Esophagus muscularis mucosa (tissue), 4 donors: ENCODE data around the gene LTB4R. TPM values are rescaled to one million over a fixed set of nuclear protein-coding genes. Genes with fewer than 3 reads are reported as not detected.
A peak's percentile ranks its signal among the peaks of the same experiment; 100 is the strongest.

Experiments used
- DNase-seq: peaks from one replicate; pipeline ENCODE4 v3.0.0-alpha.2; 2017; ENCODE audit errors: extremely low spot score
- H3K27ac ChIP-seq, 4 donors: fragments of 200-600 bp; sonication (generic); replicated peaks in 1 of 4; 1 replicate in 3 of 4; 2 replicates in 1 of 4; pipeline ENCODE4 v1.5.1; 2016 to 2019; ENCODE audit warnings: mild to moderate bottlenecking in 1 of 4
- H3K27me3 ChIP-seq, 4 donors: fragments of 200-600 bp; sonication (generic); one replicate each; pipeline versions ENCODE4 v1.5.1 to v1.6.0; 2016 to 2019
- H3K36me3 ChIP-seq, 4 donors: fragments of 200-600 bp; sonication (generic); one replicate each; pipeline ENCODE4 v1.5.1; 2016 to 2019
- H3K4me1 ChIP-seq, 4 donors: fragments of 200-600 bp; sonication (generic); one replicate each; pipeline ENCODE4 v1.5.1; 2016 to 2019
- H3K4me3 ChIP-seq, 4 donors: fragments of 200-600 bp; sonication (generic); 1 replicate in 2 of 4; 2 replicates in 2 of 4; pipeline ENCODE4 v1.5.1; 2016 to 2019; ENCODE audit warnings: mild to moderate bottlenecking in 4 of 4, moderate library complexity in 1 of 4
- H3K9me3 ChIP-seq, 4 donors: fragments of 200-600 bp; sonication (generic); 1 replicate in 3 of 4; 2 replicates in 1 of 4; pipeline ENCODE4 v1.5.1; 2016 to 2019
- CTCF ChIP-seq, 3 experiments: fragments of 200-600 bp in 2 of 3; fragments of 450-650 bp in 1 of 3; sonication (generic) in 2 of 3; IDR thresholded peaks; one replicate each; pipeline ENCODE4 v1.5.1; 2017 to 2019; ENCODE audit warnings: antibody characterized with exemption in 3 of 3, mild to moderate bottlenecking in 2 of 3, moderate library complexity in 1 of 3
- EP300 ChIP-seq: sonication (generic); formaldehyde crosslinking; IDR thresholded peaks from one replicate; pipeline ENCODE4 v1.6.1; 2017; ENCODE audit warnings: antibody characterized with exemption
- POLR2A ChIP-seq: fragments of 450-650 bp; IDR thresholded peaks from one replicate; pipeline ENCODE4 v1.6.1; 2017; ENCODE audit warnings: antibody characterized with exemption, moderate library complexity, mild to moderate bottlenecking, low read depth
- POLR2AphosphoS5 ChIP-seq, 2 donors: sonication (generic); formaldehyde crosslinking; IDR thresholded peaks; one replicate each; pipeline ENCODE4 v1.6.1; 2017; ENCODE audit warnings: antibody characterized with exemption in 2 of 2
- WGBS: methylation state at CpG from one replicate; pipeline ENCODE4 v1.1.5; 2018; 5-methylcytosine and 5-hydroxymethylcytosine counted together
- intact Hi-C: fragments of 100-400 bp; cut with DNase I; formaldehyde crosslinking; loops from one replicate; pipeline ENCODE4 v1.15.1; 2023
- total RNA-seq, 4 donors: library from RNA; depleted of rRNA; stranded (reverse); fragments of >200 nt; gene quantifications; one replicate each; pipeline versions ENCODE4 v1.1.0 to v1.2.1, GENCODE V29; 2016

Gene LTB4R
- total RNA-seq, 4 donors from 2014 or later: 0.42 to 6.0 (median 2.9) TPM

GRCh38 chr14:24272467-24272866 is 38.8 kb upstream of the LTB4R start:
- intact Hi-C loops: no loop called here
- Histone ChIP-seq H3K4me1 (peaks cover 11 to 13% (median 13%) of the 10 kb centered on the region in 4 donors), H3K9me3 (no peaks in the 10 kb centered on the region), H3K36me3 (peaks cover 3 to 28% (median 22%) of the 10 kb centered on the region in 4 donors), H3K4me3 (no peak overlapping the region), H3K27me3 (no peaks in the 10 kb centered on the region), H3K27ac (no peak overlapping the region)
- TF ChIP-seq POLR2AphosphoS5 (IDR thresholded peaks at IDR 0.05) (no peak), EP300 (no peak), CTCF (IDR thresholded peaks at IDR 0.05) (no peak), POLR2A (no peak)
- DNase-seq: no peak
- 95% methylated on average over 2 of the region's 2 CpGs for WGBS

GRCh38 chr14:24273422-24273998 is 37.8 kb upstream of the LTB4R start:
- Histone ChIP-seq H3K9me3 (no peaks in the 10 kb centered on the region), H3K27me3 (no peaks in the 10 kb centered on the region), H3K4me3 (no peak overlapping the region), H3K27ac (no peak overlapping the region), H3K36me3 (peaks cover 0 to 17% (median 12%) of the 10 kb centered on the region in 4 donors), H3K4me1 (peaks cover 11 to 16% (median 13%) of the 10 kb centered on the region in 4 donors)
- intact Hi-C loops: no loop called here
- no peak for DNase-seq
- WGBS: 55% methylated on average over 3 of the region's 3 CpGs
- no peak for TF ChIP-seq CTCF (IDR thresholded peaks at IDR 0.05)
- no peak for TF ChIP-seq POLR2AphosphoS5 (IDR thresholded peaks at IDR 0.05)
- TF ChIP-seq POLR2A: no peak
- no peak for TF ChIP-seq EP300

- WGBS: 75% methylated on average over 3 of the region's 3 CpGs
- H3K4me3 ChIP-seq: no peak overlapping the region
- intact Hi-C loops: no loop called here
- H3K36me3 ChIP-seq: peaks cover 0 to 11% (median 6%) of the 10 kb centered on the region in 4 donors
- DNase-seq: no peak
- H3K27me3 ChIP-seq: no peaks in the 10 kb centered on the region
- no peaks in the 10 kb centered on the region for H3K9me3 ChIP-seq
- peaks cover 11 to 17% (median 13%) of the 10 kb centered on the region in 4 donors for H3K4me1 ChIP-seq
- H3K27ac ChIP-seq: no peak overlapping the region
- no peak for TF ChIP-seq EP300
- no peak for TF ChIP-seq POLR2AphosphoS5 (IDR thresholded peaks at IDR 0.05)
- no peak for TF ChIP-seq POLR2A
- no peak for TF ChIP-seq CTCF (IDR thresholded peaks at IDR 0.05)
Observed at GRCh38 chr14:24274101-24274543, 37.2 kb upstream of the LTB4R start.

- H3K36me3 ChIP-seq: no peaks in the 10 kb centered on the region
- H3K4me1 ChIP-seq: peaks cover under 1 to 19% (median 1%) of the 10 kb centered on the region in 4 donors
- DNase-seq: no peak
- H3K27me3 ChIP-seq: no peaks in the 10 kb centered on the region
- WGBS: 92% methylated on average over 6 of the region's 6 CpGs
- no peak overlapping the region for H3K4me3 ChIP-seq
- TF ChIP-seq EP300: no peak
- intact Hi-C loops: no loop called here
- H3K9me3 ChIP-seq: no peaks in the 10 kb centered on the region
- H3K27ac ChIP-seq: no peak overlapping the region
Observed at GRCh38 chr14:24277071-24277470, 34.2 kb upstream of the LTB4R start.

DNA sequence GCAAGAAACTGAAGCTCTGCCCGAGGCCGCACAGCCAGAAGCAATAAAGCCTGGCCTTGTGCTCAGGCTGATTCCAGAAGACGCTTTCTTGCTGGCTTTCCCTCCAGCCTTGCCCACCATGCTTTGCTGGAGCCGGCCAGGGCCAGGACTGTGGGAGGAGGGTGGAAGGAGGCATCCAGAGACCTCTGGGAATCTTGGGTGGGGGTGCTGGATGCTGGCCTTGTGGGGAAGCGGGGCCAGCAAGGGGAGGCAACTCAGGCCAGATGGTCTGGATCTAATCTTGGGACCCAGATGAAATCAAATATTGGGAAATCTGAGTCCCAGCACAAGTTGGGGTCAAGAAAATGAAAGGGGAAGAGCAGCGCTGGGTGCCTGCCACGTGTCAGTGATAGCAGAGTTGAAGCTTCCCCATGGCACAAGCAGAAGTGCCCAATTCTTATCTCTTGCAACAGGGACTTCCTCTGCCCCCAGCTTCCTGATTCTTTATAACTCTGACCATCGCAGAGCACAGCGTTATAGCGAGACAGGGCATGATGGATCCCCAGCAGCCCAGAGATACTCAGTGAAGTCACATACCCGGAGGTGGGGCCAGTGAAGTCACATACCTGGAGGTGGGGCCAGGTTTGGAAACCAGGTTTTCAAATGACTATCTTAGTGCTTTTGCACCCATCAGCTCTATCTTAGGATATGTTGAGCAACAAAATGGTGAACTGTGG is 33.5 kb upstream of the LTB4R start:
- DNase-seq: no peak
- Histone ChIP-seq H3K27ac (peak overlapping the region in 1 of 4 donors; percentile 10), H3K9me3 (no peaks in the 10 kb centered on the region), H3K27me3 (no peaks in the 10 kb centered on the region), H3K36me3 (no peaks in the 10 kb centered on the region), H3K4me3 (no peak overlapping the region), H3K4me1 (peaks cover 0 to 16% (median 0%) of the 10 kb centered on the region in 4 donors)
- intact Hi-C loops: no loop called here
- TF ChIP-seq EP300: no peak
- no peak for TF ChIP-seq POLR2A
- TF ChIP-seq CTCF (IDR thresholded peaks at IDR 0.05): no peak
- no peak for TF ChIP-seq POLR2AphosphoS5 (IDR thresholded peaks at IDR 0.05)
- 83% methylated on average over 11 of the region's 11 CpGs for WGBS
